Fibroblast of the aortic adventitia (primary cell): ENCODE results near the gene ELMO1. TPM values are rescaled to one million over a fixed set of nuclear protein-coding genes. Genes with fewer than 3 reads are reported as not detected.

Experiments used
- DNase-seq: peaks from one replicate; pipeline ENCODE4 v3.0.0-alpha.2; 2010; ENCODE audit warnings: low read depth
- H3K4me3 ChIP-seq: 2 replicates; pipeline ENCODE4 v1.5.1; 2011; ENCODE audit warnings: low read depth, mild to moderate bottlenecking, control low read depth, low read length, moderate library complexity
- CTCF ChIP-seq: IDR thresholded peaks from 2 replicates; pipeline ENCODE4 v1.5.1; 2011; ENCODE audit warnings: mild to moderate bottlenecking, low read length, control low read depth, inconsistent platforms; ENCODE audit not compliant: insufficient read depth
- total RNA-seq: library from RNA; depleted of rRNA; stranded (reverse); fragments of >200 nt; gene quantifications from 2 replicates; pipeline ENCODE4 v1.2.3, GENCODE V29; 2012; ENCODE audit warnings: low replicate concordance

ELMO1 gene
- total RNA-seq, 1 donor: 1.3 TPM

DNA sequence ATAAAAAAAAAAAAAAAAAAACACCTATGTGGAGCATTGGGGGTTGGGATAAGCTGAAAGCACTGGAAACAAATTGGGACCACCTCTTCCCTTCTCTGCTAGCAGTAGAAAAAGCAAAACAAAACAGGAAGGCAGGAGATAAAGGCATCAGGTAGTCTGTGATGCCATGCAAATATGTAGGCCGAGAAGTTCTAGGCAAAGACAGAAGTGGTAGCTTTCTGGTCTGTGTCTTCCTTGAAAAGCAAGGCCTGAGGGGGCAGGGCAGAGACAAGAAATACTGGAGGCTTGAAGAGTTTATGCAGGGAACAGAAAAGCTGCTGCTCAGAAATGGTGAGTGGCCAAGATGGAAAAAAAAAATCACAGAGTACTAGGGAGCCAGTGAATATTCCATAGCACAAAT lies 111.1 kb downstream of the ELMO1 start:
- TF ChIP-seq CTCF: no peak
- no peak for DNase-seq
- H3K4me3 ChIP-seq: no peak overlapping the region

DNA sequence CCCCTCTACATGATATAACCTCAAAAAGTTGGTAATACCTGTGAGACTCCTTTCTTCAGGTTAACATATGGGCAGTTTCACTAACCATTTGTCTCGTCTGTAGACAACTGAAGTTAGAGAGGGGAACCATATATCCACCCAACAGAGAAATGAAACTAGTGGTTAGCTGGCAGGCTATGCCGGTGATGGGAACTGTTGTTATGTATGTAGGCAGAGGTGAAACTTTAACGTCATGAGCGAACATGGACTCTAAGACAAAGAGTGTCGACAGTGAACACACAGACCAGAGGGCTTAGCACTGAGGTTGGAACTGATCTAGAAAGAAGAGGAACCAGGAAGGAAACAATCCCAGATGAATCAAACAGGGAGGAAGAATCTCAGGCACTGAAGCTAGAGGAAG lies 112.4 kb downstream of the ELMO1 start:
- H3K4me3 ChIP-seq: no peak overlapping the region
- no peak for DNase-seq
- no peak for TF ChIP-seq CTCF

DNA sequence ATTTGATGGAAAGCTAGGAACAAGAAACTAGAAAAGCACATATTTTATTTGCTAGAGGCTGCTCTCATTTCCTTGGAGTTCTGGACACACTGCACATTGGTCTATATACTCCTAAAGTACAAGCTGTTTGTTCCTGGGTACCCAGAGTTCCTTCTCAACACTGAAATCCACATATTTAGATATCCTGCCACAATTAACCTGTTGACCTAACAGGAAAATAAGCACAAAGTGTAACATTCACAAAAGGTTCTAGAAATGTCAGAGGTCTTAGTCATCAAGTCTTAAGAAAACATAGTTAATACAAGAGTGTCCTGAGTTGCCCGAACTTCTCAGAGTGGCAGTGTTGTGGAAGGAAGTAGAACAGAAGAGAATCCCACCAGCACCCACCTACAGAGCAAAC lies 115.6 kb downstream of the ELMO1 start:
- no peak for TF ChIP-seq CTCF
- DNase-seq: no peak
- H3K4me3 ChIP-seq: no peak overlapping the region

- no peak overlapping the region for H3K4me3 ChIP-seq
- no peak for TF ChIP-seq CTCF
- DNase-seq: no peak
These were observed 116.2 kb downstream of the ELMO1 start for GRCh38 chr7:37332243-37333016.

DNA sequence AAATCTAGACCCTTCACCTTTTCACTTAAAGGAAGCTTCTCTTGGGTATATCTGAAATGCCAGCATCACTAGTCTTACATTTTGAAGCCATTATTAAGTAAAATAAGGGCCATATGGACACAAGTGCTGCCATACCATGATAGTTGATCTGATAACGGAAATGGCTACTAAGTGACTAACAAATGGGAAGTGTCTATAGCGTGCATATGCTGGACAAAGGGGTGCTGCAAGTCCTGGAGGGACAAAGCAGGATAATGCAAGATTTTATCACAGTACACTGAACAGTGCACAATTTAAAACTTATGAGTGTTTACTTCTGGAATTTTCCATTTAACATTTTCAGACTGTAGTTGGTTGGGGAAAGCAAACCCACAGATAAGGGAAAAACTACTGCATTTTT lies 117.9 kb downstream of the ELMO1 start:
- H3K4me3 ChIP-seq: no peak overlapping the region
- DNase-seq: no peak
- TF ChIP-seq CTCF: no peak

DNA sequence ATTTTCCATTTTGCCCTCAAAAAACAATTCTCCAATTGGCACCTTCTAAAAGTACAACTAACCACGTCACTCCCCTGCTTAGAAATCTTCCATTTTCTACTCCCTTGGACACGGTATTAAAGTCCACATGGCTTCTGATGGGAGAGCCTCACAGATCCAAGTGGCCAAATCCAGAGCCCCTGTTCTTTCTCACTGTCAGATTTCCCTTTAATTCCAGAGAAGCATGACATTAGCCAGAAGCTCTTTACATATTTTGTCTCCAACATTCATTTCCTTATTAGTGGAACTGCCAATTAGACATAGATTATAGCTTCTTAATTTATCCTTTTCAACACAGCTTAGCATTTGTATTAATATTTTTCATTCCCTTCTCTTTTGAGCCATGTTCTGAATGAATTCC lies 118.7 kb downstream of the ELMO1 start:
- no peak overlapping the region for H3K4me3 ChIP-seq
- no peak for TF ChIP-seq CTCF
- no peak for DNase-seq

- TF ChIP-seq CTCF: no peak
- DNase-seq: no peak
These were observed 121.4 kb downstream of the ELMO1 start for GRCh38 chr7:37327288-37327687.

More at GRCh38 chr7:37327288-37327687, 121.4 kb downstream of the ELMO1 start:
- H3K4me3 ChIP-seq: no peak overlapping the region
